Ovary (tissue), 9 donors: ENCODE measurements around the gene ZNF346. TPM values are rescaled to one million over a fixed set of nuclear protein-coding genes. Genes with fewer than 3 reads are reported as not detected.

Experiments used
- DNase-seq, 5 donors: peaks; one replicate each; pipeline ENCODE4 v3.0.0-alpha.2; 2019 to 2020
- H3K27ac ChIP-seq, 2 donors: fragments of 200-600 bp; one replicate each; pipeline versions ENCODE4 v1.5.1 to v1.8.0; 2019 to 2022
- H3K27me3 ChIP-seq: fragments of 200-600 bp; one replicate; pipeline ENCODE4 v1.8.0; 2022
- H3K36me3 ChIP-seq: fragments of 200-600 bp; sonication (generic); one replicate; pipeline ENCODE4 v1.5.1; 2019
- H3K4me1 ChIP-seq: one replicate; pipeline ENCODE4 v1.8.1; 2013; ENCODE audit warnings: mild to moderate bottlenecking, moderate library complexity; ENCODE audit not compliant: insufficient read depth
- H3K4me3 ChIP-seq: fragments of 200-600 bp; sonication (generic); one replicate; pipeline ENCODE4 v1.5.1; 2017
- H3K9me3 ChIP-seq, 2 donors: fragments of 200-600 bp in 1 of 2; sonication (generic) in 1 of 2; one replicate each; pipeline versions ENCODE4 v1.5.1 to v1.8.1; 2013 to 2019; ENCODE audit warnings: mild to moderate bottlenecking in 1 of 2, moderate library complexity in 1 of 2
- CTCF ChIP-seq, 3 donors: fragments of 450-650 bp in 2 of 3; fragments of 200-600 bp in 1 of 3; IDR thresholded peaks; one replicate each; pipeline versions ENCODE4 v1.5.1 to v1.8.0; 2016 to 2022; ENCODE audit warnings: antibody characterized with exemption in 3 of 3, mild to moderate bottlenecking in 1 of 3
- EP300 ChIP-seq: sonication (generic); formaldehyde crosslinking; IDR thresholded peaks from one replicate; pipeline ENCODE4 v1.6.1; 2017; ENCODE audit warnings: antibody characterized with exemption
- POLR2A ChIP-seq: fragments of 450-650 bp; IDR thresholded peaks from one replicate; pipeline ENCODE4 v1.6.1; 2017; ENCODE audit warnings: antibody characterized with exemption, mild to moderate bottlenecking, moderate library complexity
- WGBS, 3 donors: extraction: QIAGEN DNeasy Blood & Tissue Kit in 1 of 3; methylation state at CpG; one replicate each; pipeline versions ENCODE4 v1.1.5 to v1.1.7; 2013 to 2017; 5-methylcytosine and 5-hydroxymethylcytosine counted together
- intact Hi-C, 4 donors: fragments of 100-400 bp; cut with DNase I; formaldehyde crosslinking; loops; one replicate each; pipeline versions ENCODE4 v1.11.0 to v1.15.1; 2022 to 2023
- polyA plus RNA-seq, 2 donors: library from polyadenylated mRNA; stranded (reverse); fragments of 200-250 nt in 1 of 2; fragments of 350-450 nt in 1 of 2; fragmentation: Illumina TruSeq in 1 of 2; extraction: RNeasy Lipid Tissue Mini Kit (QIAGEN cat#74804) in 1 of 2; gene quantifications; one replicate each; pipeline ENCODE4 v1.2.3, GENCODE V29; 2013 to 2014
- total RNA-seq, 7 donors: library from RNA; depleted of rRNA in 2 of 7; stranded (reverse); fragments of >200 nt in 2 of 7; fragmentation: NEBNext Ultra II Directional in 3 of 7; extraction: Animal tissue kit (Norgen Biotek cat#: 25700) in 3 of 7; gene quantifications; one replicate each; pipeline versions ENCODE4 v1.1.0 to v1.2.4, GENCODE V29; 2016 to 2023
- donor health status: DM: no; HTN: no; CAD: no; lungs with moderate emphysema.
- donor health status: DM: no; HTN: no; CAD: no.
- donor health status: Bipolar disorder and iron deficiency.
- donor health status: DM: yes; HTN: yes; CAD: no.
- donor health status: DM: no; HTN: no; CAD: no.
- donor health status: DM: yes; HTN: yes; CAD: no.

Gene ZNF346
- total and polyA plus RNA-seq, 9 donors = 15.2 to 27.7 (median 24.2) TPM

- TF ChIP-seq EP300 (no peak), CTCF (IDR thresholded peaks at IDR 0.05) (no peak), POLR2A (no peak)
- intact Hi-C loops = loop anchor here (10.0 kb wide), 5 partner anchors 187 to 377 kb away; partner anchors contain the start of genes PRELID1 (in 3 of the 4), RAB24 (in 3 of the 4), PDLIM7 (in 1 of the 4) and SLC34A1 (in 1 of the 4)
- H3K36me3 ChIP-seq = no peaks in the 10 kb centered on the region
- WGBS, 3 donors = 97 to 98% (median 97%) methylated on average over 30 of the region's 30 CpGs
- H3K27me3 ChIP-seq = no peaks in the 10 kb centered on the region
- no peak overlapping the region for H3K4me3 ChIP-seq
- H3K27ac ChIP-seq = no peak overlapping the region
- peaks cover 7% of the 10 kb centered on the region for H3K4me1 ChIP-seq
- peak in 1 of 5 donors; percentile 44 for DNase-seq
- H3K9me3 ChIP-seq = no peaks in the 10 kb centered on the region
Measured at GRCh38 chr5:177117441-177118045, 95.0 kb downstream of the ZNF346 start.

- TF ChIP-seq POLR2A = no peak
- no peak for TF ChIP-seq EP300
- TF ChIP-seq CTCF (IDR thresholded peaks at IDR 0.05) = no peak
- Histone ChIP-seq H3K9me3 (no peaks in the 10 kb centered on the region), H3K27ac (no peak overlapping the region), H3K27me3 (no peaks in the 10 kb centered on the region), H3K4me3 (no peak overlapping the region), H3K4me1 (no peaks in the 10 kb centered on the region), H3K36me3 (no peaks in the 10 kb centered on the region)
- intact Hi-C loops = no loop called here
- DNase-seq = peak in 1 of 5 donors; percentile 4
- 92 to 97% (median 95%) methylated on average over 5 of the region's 5 CpGs for WGBS, 3 donors
Measured at GRCh38 chr5:177122566-177122965, 100.1 kb downstream of the ZNF346 start.

- Histone ChIP-seq H3K27ac (no peak overlapping the region), H3K27me3 (no peaks in the 10 kb centered on the region), H3K4me1 (no peaks in the 10 kb centered on the region), H3K9me3 (no peaks in the 10 kb centered on the region), H3K36me3 (no peaks in the 10 kb centered on the region), H3K4me3 (no peak overlapping the region)
- no peak for TF ChIP-seq POLR2A
- no peak for TF ChIP-seq CTCF (IDR thresholded peaks at IDR 0.05)
- TF ChIP-seq EP300 = no peak
- intact Hi-C loops = no loop called here
- peak in 1 of 5 donors; percentile 9 for DNase-seq
- WGBS, 3 donors = 86 to 89% (median 87%) methylated on average over 15 of the region's 15 CpGs
Measured at GRCh38 chr5:177123789-177124485, 101.4 kb downstream of the ZNF346 start.

- no peak for DNase-seq
- TF ChIP-seq POLR2A (no peak), EP300 (no peak), CTCF (IDR thresholded peaks at IDR 0.05) (no peak)
- no peaks in the 10 kb centered on the region for H3K36me3 ChIP-seq
- no peaks in the 10 kb centered on the region for H3K9me3 ChIP-seq
- 77 to 82% (median 78%) methylated on average over 4 of the region's 4 CpGs for WGBS, 3 donors
- no peaks in the 10 kb centered on the region for H3K27me3 ChIP-seq
- H3K4me3 ChIP-seq = no peak overlapping the region
- no peaks in the 10 kb centered on the region for H3K4me1 ChIP-seq
- intact Hi-C loops = no loop called here
- no peak overlapping the region for H3K27ac ChIP-seq
Measured at GRCh38 chr5:177124486-177124991, 102.0 kb downstream of the ZNF346 start.
